Body of pancreas (tissue), 4 donors: ENCODE data around the gene HECW1. TPM values are rescaled to one million over a fixed set of nuclear protein-coding genes. Genes with fewer than 3 reads are reported as not detected.
A peak's percentile ranks its signal among the peaks of the same experiment; 100 is the strongest.

ENCODE experiments used
- ATAC-seq: fragments of 150-250 bp; one replicate; pipeline ENCODE4 v1.9.1; 2016
- DNase-seq, 4 donors: peaks; one replicate each; pipeline ENCODE4 v3.0.0-alpha.2; 2019
- H3K27ac ChIP-seq, 4 donors: fragments of 200-600 bp; sonication (generic); 1 replicate in 3 of 4; 2 replicates in 1 of 4; pipeline versions ENCODE4 v1.5.1 to v1.6.1; 2016 to 2019; ENCODE audit warnings: mild to moderate bottlenecking in 1 of 4, mixed read lengths in 1 of 4, moderate library complexity in 1 of 4
- H3K27me3 ChIP-seq, 2 donors: fragments of 200-600 bp; sonication (generic); one replicate each; pipeline ENCODE4 v1.6.0; 2016; ENCODE audit warnings: mild to moderate bottlenecking in 1 of 2
- H3K36me3 ChIP-seq, 2 donors: fragments of 200-600 bp; sonication (generic); replicated peaks in 1 of 2; 2 replicates each; pipeline ENCODE4 v1.5.1; 2016; ENCODE audit warnings: low read depth in 2 of 2; ENCODE audit not compliant: insufficient read depth in 1 of 2
- H3K4me1 ChIP-seq: fragments of 200-600 bp; sonication (generic); one replicate; pipeline ENCODE4 v1.6.0; 2016
- H3K4me3 ChIP-seq, 2 donors: fragments of 200-600 bp; sonication (generic); 1 replicate in 1 of 2; 2 replicates in 1 of 2; pipeline ENCODE4 v1.5.1; 2016 to 2019
- H3K9me3 ChIP-seq, 3 donors: fragments of 200-600 bp; sonication (generic); 1 replicate in 2 of 3; 2 replicates in 1 of 3; pipeline ENCODE4 v1.5.1; 2016
- POLR2A ChIP-seq, 3 donors: fragments of 450-650 bp; IDR thresholded peaks; one replicate each; pipeline ENCODE4 v1.6.1; 2016; ENCODE audit warnings: antibody characterized with exemption in 3 of 3, mild to moderate bottlenecking in 2 of 3
- WGBS, 2 donors: methylation state at CpG; one replicate each; pipeline ENCODE4 v1.1.5; 2017; 5-methylcytosine and 5-hydroxymethylcytosine counted together
- intact Hi-C: fragments of 100-400 bp; cut with DNase I; formaldehyde crosslinking; loops from one replicate; pipeline ENCODE4 v1.15.1; 2023
- total RNA-seq, 2 donors: library from RNA; depleted of rRNA; stranded (reverse); fragments of >200 nt; gene quantifications; one replicate each; pipeline ENCODE4 v1.1.0, GENCODE V29; 2016
- TF ChIP-seq, protein P1 (sequence below), 7 experiments: fragments of 450-650 bp in 4 of 7; fragments of 200-600 bp in 3 of 7; sonication (generic) in 3 of 7; IDR thresholded peaks; one replicate each; pipeline ENCODE4 v1.5.1; 2016 to 2019; ENCODE audit warnings: antibody characterized with exemption in 7 of 7

HECW1 gene
- total RNA-seq, 2 donors from 2014 or later = under 0.01 TPM; not detected in 1

DNA sequence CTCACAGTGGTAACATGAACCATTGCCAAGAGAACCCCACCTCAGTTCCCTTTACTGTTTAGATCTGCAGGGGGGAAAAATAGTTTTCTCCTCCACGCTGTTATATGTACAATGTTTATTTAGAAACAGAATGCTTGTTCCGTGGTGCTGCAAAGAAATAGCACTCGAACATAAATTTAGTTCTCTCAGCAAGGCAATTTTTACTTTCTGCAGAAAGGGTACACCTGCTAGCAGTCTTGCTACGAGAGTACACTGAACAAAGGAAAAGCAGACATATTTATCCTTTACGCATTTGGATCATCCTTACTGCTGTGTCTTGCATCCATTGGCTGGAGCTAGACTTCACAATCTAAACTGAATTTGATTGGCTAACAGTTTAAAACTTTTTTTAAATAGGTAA, 178.5 kb downstream of the HECW1 start:
- intact Hi-C loops = no loop called here
- Histone ChIP-seq H3K4me1 (no peaks in the 10 kb centered on the region), H3K36me3 (no peaks in the 10 kb centered on the region), H3K27ac (no peak overlapping the region), H3K9me3 (no peaks in the 10 kb centered on the region), H3K27me3 (no peaks in the 10 kb centered on the region), H3K4me3 (no peak overlapping the region)
- TF ChIP-seq POLR2A (IDR thresholded peaks at IDR 0.05) = no peak
- TF ChIP-seq, protein P1, sequence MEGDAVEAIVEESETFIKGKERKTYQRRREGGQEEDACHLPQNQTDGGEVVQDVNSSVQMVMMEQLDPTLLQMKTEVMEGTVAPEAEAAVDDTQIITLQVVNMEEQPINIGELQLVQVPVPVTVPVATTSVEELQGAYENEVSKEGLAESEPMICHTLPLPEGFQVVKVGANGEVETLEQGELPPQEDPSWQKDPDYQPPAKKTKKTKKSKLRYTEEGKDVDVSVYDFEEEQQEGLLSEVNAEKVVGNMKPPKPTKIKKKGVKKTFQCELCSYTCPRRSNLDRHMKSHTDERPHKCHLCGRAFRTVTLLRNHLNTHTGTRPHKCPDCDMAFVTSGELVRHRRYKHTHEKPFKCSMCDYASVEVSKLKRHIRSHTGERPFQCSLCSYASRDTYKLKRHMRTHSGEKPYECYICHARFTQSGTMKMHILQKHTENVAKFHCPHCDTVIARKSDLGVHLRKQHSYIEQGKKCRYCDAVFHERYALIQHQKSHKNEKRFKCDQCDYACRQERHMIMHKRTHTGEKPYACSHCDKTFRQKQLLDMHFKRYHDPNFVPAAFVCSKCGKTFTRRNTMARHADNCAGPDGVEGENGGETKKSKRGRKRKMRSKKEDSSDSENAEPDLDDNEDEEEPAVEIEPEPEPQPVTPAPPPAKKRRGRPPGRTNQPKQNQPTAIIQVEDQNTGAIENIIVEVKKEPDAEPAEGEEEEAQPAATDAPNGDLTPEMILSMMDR (IDR thresholded peaks at IDR 0.05) = no peak
- ATAC-seq (no peak), DNase-seq (no peak)
- WGBS, 2 donors = 74 to 86% methylated on average over 5 of the region's 5 CpGs

- intact Hi-C loops = no loop called here
- WGBS, 2 donors = 59 to 61% methylated on average over 3 of the region's 3 CpGs
- TF ChIP-seq, protein P1 (IDR thresholded peaks at IDR 0.05) = no peak
- TF ChIP-seq POLR2A (IDR thresholded peaks at IDR 0.05) = no peak
These were observed 179.3 kb downstream of the HECW1 start for GRCh38 chr7:43291789-43292188.

GRCh38 chr7:43292384-43292783, 179.9 kb downstream of the HECW1 start:
- Histone ChIP-seq H3K27me3 (no peaks in the 10 kb centered on the region), H3K4me3 (no peak overlapping the region), H3K27ac (no peak overlapping the region), H3K4me1 (no peaks in the 10 kb centered on the region), H3K9me3 (no peaks in the 10 kb centered on the region), H3K36me3 (no peaks in the 10 kb centered on the region)
- no peak for TF ChIP-seq POLR2A (IDR thresholded peaks at IDR 0.05)
- TF ChIP-seq, protein P1 (IDR thresholded peaks at IDR 0.05) = no peak
- DNase-seq = no peak
- intact Hi-C loops = no loop called here
- no peak for ATAC-seq
- 64 to 86% methylated on average over 1 of the region's 1 CpG for WGBS, 2 donors

More at GRCh38 chr7:43291789-43292188, 179.3 kb downstream of the HECW1 start:
- Histone ChIP-seq H3K4me3 (no peak overlapping the region), H3K27ac (no peak overlapping the region), H3K9me3 (no peaks in the 10 kb centered on the region), H3K27me3 (no peaks in the 10 kb centered on the region), H3K4me1 (no peaks in the 10 kb centered on the region), H3K36me3 (no peaks in the 10 kb centered on the region)
- DNase-seq = no peak
- no peak for ATAC-seq

- ATAC-seq (no peak), DNase-seq (peak in 1 of 4 donors; percentile 13)
- H3K9me3 ChIP-seq = no peaks in the 10 kb centered on the region
- no peaks in the 10 kb centered on the region for H3K27me3 ChIP-seq
- H3K36me3 ChIP-seq = no peaks in the 10 kb centered on the region
- H3K4me1 ChIP-seq = no peaks in the 10 kb centered on the region
- TF ChIP-seq POLR2A (IDR thresholded peaks at IDR 0.05) = no peak
- WGBS, 2 donors = 44 to 46% methylated on average over 5 of the region's 5 CpGs
- intact Hi-C loops = no loop called here
- no peak overlapping the region for H3K27ac ChIP-seq
- H3K4me3 ChIP-seq = no peak overlapping the region
These were observed 181.7 kb downstream of the HECW1 start for GRCh38 chr7:43294080-43294630.

DNA sequence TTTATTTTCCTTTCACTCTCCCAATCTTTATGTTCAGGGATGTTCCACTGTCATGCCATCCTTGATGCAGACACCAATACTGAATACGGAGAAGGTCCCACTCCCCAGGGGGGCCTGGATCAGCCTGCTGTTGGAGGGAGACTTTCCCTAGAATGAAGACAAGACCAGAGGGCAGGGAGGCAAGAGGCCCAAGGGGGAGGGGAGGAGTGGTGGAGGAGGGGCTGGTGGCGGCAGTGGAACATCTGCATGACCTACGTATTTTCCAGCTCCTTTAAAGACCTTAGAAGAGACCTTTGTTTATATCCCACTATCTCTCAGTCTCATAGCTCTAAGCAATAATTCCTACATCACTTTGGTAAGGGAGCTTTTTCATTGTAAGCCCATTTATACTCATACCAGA, 183.0 kb downstream of the HECW1 start:
- no peak overlapping the region for H3K4me3 ChIP-seq
- no peak for DNase-seq
- intact Hi-C loops = no loop called here
- H3K4me1 ChIP-seq = no peaks in the 10 kb centered on the region
- TF ChIP-seq, protein P1 (IDR thresholded peaks at IDR 0.05) = no peak
- no peak for TF ChIP-seq POLR2A (IDR thresholded peaks at IDR 0.05)
- ATAC-seq = no peak
- WGBS, 2 donors = 64 to 80% methylated on average over 3 of the region's 3 CpGs
- no peaks in the 10 kb centered on the region for H3K9me3 ChIP-seq
- no peaks in the 10 kb centered on the region for H3K36me3 ChIP-seq
- H3K27me3 ChIP-seq = no peaks in the 10 kb centered on the region
- no peak overlapping the region for H3K27ac ChIP-seq
